ENCODE results near the gene THAP4.

THAP4 gene

DNA sequence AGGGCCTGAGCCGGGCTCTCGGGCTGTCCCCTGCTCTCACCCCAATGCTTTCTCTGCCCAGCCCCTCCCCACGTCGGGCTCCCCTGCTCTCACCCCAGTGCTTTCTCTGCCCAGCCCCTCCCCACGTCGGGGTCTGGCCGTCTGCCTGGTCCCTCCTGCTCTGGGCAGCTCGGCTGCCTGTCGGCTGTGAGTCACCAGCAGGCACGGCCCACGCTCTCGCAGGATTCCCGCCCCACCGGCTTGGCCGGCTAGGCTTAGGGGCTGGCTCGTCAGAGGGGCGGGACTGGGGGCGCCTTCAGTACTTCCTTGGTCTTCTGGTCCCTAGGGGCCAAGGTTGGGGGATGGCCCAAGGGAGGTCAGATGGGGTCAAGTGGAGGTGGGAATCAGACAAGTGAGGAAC lies 75.1 kb downstream of the THAP4 start:
- DNase-seq, result peak; percentile 66

- DNase-seq, result no peak
Measured at GRCh38 chr2:241560883-241561474, 76.0 kb downstream of the THAP4 start.

DNA sequence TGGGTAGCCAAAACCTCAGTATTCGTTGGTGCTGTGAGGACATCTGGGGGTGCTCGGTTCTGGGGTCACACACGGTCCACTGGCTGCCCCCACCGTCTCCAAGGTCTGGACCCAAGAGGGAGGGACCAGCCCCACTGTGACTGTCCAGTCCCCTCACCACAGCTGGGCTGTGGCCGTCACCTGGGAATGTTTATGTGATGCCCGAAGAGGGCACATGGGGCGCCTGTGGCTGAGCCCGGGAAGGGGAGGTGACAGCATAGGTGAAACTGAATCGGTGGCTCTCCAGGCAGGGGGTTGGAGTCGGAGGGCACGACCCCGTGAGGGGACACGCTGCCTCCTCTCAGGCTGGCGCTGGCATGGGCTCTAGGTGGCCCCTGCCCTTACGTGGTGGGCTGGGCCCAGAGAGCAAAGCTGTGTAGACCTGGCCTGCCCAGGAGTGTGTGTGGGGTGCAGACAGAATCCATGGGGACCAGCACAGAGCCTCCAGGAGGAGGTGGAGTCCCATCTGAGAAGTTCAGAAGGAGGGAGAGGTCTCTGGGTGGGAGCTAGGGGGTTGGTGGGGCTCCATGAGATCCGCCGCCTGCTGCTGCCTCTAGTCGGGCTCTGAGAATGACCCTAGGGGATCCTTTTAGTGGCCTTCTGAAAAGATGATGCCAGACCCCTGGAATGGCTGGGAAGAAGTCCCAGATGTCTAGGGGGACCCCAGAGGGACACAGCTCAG lies 76.6 kb downstream of the THAP4 start:
- no peak for DNase-seq

- peak; percentile 36 for DNase-seq
Measured at GRCh38 chr2:241559323-241560161, 77.4 kb downstream of the THAP4 start.

- DNase-seq, result peak; percentile 70
Measured at GRCh38 chr2:241558532-241559322, 78.2 kb downstream of the THAP4 start, which contains the start of gene BOK. Gene BOK (plus strand): TSS chr2:241558745. CDS start chr2:241559484, 739 bp downstream.

DNA sequence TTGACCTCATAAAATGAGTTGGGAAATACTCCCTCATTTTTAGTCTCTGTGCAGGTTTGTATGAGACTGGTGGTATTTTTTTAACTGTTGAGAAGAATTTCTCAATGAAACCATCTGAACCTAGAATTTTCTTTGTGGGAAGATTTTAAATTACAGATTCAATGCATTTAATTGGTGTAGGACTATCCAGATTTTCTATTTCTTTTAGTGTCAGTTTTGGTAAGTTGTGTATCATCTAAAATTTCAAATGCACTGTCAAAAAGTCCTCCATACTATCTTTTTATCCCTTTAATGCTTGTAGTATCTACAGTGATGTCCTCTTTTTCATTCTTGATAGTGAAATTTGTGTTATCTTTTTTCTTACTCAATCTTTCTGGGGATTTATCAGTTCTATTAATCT lies 80.2 kb downstream of the THAP4 start:
- no peak for DNase-seq

GRCh38 chr2:241555711-241556110 lies 81.2 kb downstream of the THAP4 start:
- DNase-seq, result no peak

- no peak for DNase-seq
Measured at GRCh38 chr2:241554610-241555322, 82.2 kb downstream of the THAP4 start.

- no peak for DNase-seq
Measured at GRCh38 chr2:241553981-241554380, 83.0 kb downstream of the THAP4 start.

DNA sequence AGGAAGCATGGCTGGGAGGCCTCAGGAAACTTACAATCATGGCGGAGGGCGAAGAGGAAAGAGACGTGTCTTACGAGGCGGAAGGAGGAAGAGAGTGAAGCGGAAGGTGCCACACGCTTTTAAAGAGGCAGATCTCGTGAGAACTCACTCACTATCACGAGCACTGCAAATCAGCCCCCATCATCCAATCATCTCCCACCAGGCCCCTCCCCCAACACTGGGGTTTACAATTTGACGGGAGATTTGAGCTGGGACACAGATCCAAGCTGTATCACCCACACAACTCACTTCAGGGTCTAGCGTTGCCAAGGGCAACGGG lies 83.5 kb downstream of the THAP4 start:
- DNase-seq, result no peak

DNA sequence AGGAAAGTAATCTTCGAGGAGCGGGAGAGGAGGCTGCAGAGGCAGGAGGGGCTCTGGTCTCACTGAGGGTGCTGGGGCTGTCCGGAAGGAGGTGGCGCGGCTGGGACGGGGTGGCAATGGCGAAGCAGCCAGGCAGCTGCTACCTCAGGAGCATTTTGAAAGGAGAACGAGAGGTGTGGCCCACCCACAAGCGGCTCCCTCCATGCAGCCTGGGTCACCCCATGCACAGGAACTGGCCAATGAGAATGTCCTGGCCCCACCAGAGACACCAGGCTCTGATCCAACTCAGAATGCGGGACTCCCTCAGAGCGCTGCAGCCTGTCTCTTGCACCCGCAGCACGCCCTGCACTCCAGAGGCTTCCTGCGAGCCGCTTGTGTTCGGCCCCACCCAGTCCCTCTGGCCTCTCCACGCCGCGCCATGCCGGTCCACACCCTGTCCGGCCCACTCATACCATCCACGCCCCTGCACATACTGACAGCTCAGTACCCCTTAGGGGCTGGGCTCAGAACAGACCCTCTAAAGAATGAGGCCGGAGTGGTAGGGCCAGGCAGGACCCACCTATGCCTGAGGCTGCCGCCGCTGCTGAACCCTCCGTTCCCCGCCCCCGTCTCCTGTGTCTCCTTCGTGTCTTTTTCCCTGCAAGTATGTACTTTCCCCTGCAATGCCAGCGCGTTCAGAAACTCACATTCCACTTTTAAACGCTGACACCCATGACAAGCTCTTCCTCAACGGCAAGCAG lies 84.8 kb downstream of the THAP4 start:
- no peak for DNase-seq

- no peak for DNase-seq
Measured at GRCh38 chr2:241551599-241551997, 85.4 kb downstream of the THAP4 start.

- DNase-seq, result no peak
Measured at GRCh38 chr2:241550616-241551580, 86.1 kb downstream of the THAP4 start.

GRCh38 chr2:241548451-241548835 lies 88.5 kb downstream of the THAP4 start:
- no peak for DNase-seq

GRCh38 chr2:241547781-241548450 lies 89.0 kb downstream of the THAP4 start:
- DNase-seq, result no peak

DNA sequence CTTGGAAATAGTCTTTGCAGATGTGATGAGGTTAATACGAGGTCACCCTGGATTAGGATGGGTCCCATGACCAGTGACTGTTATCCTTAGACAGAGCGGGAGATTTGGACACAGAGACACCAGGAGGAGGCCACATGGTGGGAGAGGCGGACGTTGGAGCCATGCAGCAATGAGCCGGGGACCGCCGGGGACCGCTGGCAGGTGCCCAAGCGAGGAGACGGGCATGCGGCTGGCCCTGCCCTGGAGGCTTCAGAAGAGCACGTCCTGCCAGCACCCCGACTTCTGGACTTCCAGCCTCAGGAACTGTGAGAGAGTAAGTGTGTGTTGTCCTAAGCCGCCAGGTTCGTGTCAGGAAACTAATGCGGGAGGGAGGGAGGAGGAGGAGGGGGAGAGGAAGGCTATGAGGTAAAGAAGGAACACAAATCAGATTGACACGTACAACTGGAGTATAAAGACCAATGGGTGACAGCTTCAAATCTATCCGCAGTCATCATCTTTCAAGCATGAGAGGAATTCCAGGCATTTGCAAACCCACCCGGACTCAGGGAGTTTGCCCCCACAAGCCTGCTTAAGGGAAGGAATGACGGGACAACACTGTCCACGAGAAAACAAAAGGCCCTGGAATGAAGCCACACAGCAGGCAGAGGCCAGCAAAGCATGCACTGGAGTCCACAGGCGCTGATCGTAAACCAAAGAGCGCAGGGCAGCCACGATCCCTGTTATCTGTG lies 90.0 kb downstream of the THAP4 start:
- peak; percentile 97 for DNase-seq

GRCh38 chr2:241545523-241546473 lies 91.2 kb downstream of the THAP4 start:
- DNase-seq, result peak; percentile 24

DNA sequence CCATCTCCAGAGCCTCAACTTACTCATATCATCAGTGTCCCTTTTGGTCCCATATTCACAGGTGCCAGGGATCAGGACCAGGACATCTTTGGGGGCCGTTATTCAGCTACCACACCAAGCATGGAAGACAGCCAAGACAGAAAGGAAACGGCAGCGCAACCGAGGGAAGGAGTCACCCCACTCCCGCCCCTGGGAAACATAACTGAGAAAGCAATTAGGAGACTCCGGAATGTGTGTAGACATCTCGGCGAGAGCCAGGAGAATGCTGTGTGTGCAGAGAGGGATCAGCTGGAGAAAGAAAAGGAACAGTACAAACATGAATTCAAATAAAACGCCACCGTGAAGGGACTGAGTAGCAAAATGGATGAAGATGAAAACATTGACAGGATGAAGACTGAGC lies 91.9 kb downstream of the THAP4 start:
- peak; percentile 88 for DNase-seq
